Activated naive CD4-positive, alpha-beta T cell treated with anti-CD3 and anti-CD28 coated beads, Interleukin-2, amount 10 ng/mL, durations not matched to agents 7 days and 5 days (primary cell): ENCODE data around the gene ZNF785.
"Not testable (repeated sequence)": the region's sequence is repeated elsewhere in the genome, so short reads cannot be mapped to it uniquely, and the experiment has no call there.

Experiments
- CTCF ChIA-PET: fragments of 350-600 bp; sonication (Branson Sonifier 250); formaldehyde crosslinking; loops from one replicate; lab custom pipeline; 2021; ENCODE audit warnings: antibody characterized with exemption; lab: Charles Lee
- DNase-seq: peaks from one replicate; pipeline ENCODE4 v3.0.0-alpha.2; 2020
- H3K27ac Mint-ChIP-seq: one replicate; pipeline ENCODE4 v1.8.0; 2021; ENCODE audit warnings: mild to moderate bottlenecking, moderate library complexity, mixed read lengths
- H3K27me3 Mint-ChIP-seq: one replicate; pipeline ENCODE4 v1.8.0; 2021; ENCODE audit warnings: mild to moderate bottlenecking, mixed read lengths
- H3K36me3 Mint-ChIP-seq: one replicate; pipeline ENCODE4 v1.8.0; 2021; ENCODE audit warnings: mixed read lengths
- H3K4me1 Mint-ChIP-seq: one replicate; pipeline ENCODE4 v1.8.0; 2021; ENCODE audit warnings: mixed read lengths
- H3K4me3 Mint-ChIP-seq: one replicate; pipeline ENCODE4 v1.8.0; 2021; ENCODE audit warnings: mild to moderate bottlenecking, moderate library complexity, mixed read lengths
- H3K9me3 Mint-ChIP-seq: one replicate; pipeline ENCODE4 v1.8.0; 2021; ENCODE audit warnings: mixed read lengths

ZNF785 gene

GRCh38 chr16:30585400-30586191 lies at the start of gene ZNF785:
Gene ZNF785, minus strand, starts transcription at chr16:30585697. Its CDS starts 86 bp downstream, at chr16:30585611.
- DNase-seq, result peak; percentile 97
- Mint-ChIP-seq H3K4me1 (peaks cover 39% of the 10 kb centered on the region), H3K27me3 (no peaks in the 10 kb centered on the region), H3K27ac (peak within 1 kb of the TSS; percentile 79), H3K36me3 (peaks cover 27% of the 10 kb centered on the region), H3K4me3 (peak within 1 kb of the TSS; percentile 82), H3K9me3 (no peaks in the 10 kb centered on the region)
- CTCF ChIA-PET, result interaction anchor here (0.8 to 2.2 kb wide), 4 partner anchors 13 to 50 kb away, joined by 3 to 12 read pairs (median 6); partner anchors contain the start of gene ZNF747

GRCh38 chr16:30633526-30633925 lies 48.0 kb upstream of the ZNF785 start:
- H3K4me1 Mint-ChIP-seq, result peaks cover 28% of the 10 kb centered on the region
- peak overlapping the region; percentile 98 for H3K27ac Mint-ChIP-seq
- CTCF ChIA-PET, result interaction anchor here (0.8 kb wide), 1 partner anchor 25 kb away, joined by 3 read pairs; no protein-coding TSS in a partner anchor
- H3K9me3 Mint-ChIP-seq, result no peaks in the 10 kb centered on the region
- peak overlapping the region; percentile 93 for H3K4me3 Mint-ChIP-seq
- no peaks in the 10 kb centered on the region for H3K36me3 Mint-ChIP-seq
- no peak for DNase-seq
- peaks cover 12% of the 10 kb centered on the region for H3K27me3 Mint-ChIP-seq

- H3K4me1 Mint-ChIP-seq, result peaks cover 33% of the 10 kb centered on the region
- H3K36me3 Mint-ChIP-seq, H3K4me3 Mint-ChIP-seq, H3K27ac Mint-ChIP-seq, DNase-seq, H3K9me3 Mint-ChIP-seq: not testable (repeated sequence)
- CTCF ChIA-PET, result interaction anchor here (0.7 to 5.2 kb wide), 5 partner anchors 17 to 203 kb away, joined by 3 to 34 read pairs (median 3); partner anchors contain the start of gene DCTPP1
- H3K27me3 Mint-ChIP-seq, result peaks cover 12% of the 10 kb centered on the region
Measured at GRCh38 chr16:30632454-30632853, 47.0 kb upstream of the ZNF785 start.

- H3K4me1 Mint-ChIP-seq, result peaks cover 14% of the 10 kb centered on the region
- no peaks in the 10 kb centered on the region for H3K36me3 Mint-ChIP-seq
- CTCF ChIA-PET, result interaction anchor here (0.7 to 5.2 kb wide), 17 partner anchors 9 to 206 kb away, joined by 3 to 34 read pairs (median 4); partner anchors contain the start of gene DCTPP1
- H3K27me3 Mint-ChIP-seq, result peaks cover 17% of the 10 kb centered on the region
- H3K4me3 Mint-ChIP-seq, result no peak overlapping the region
- H3K27ac Mint-ChIP-seq, result no peak overlapping the region
- DNase-seq, result peak; percentile 92
- no peaks in the 10 kb centered on the region for H3K9me3 Mint-ChIP-seq
Measured at GRCh38 chr16:30628628-30629540, 43.4 kb upstream of the ZNF785 start.

- no peak for DNase-seq
- H3K9me3 Mint-ChIP-seq, result no peaks in the 10 kb centered on the region
- CTCF ChIA-PET, result interaction anchor here (0.6 to 1.1 kb wide), 3 partner anchors 7 to 196 kb away, joined by 3 to 4 read pairs (median 3); partner anchors contain the start of gene DCTPP1
- H3K4me1 Mint-ChIP-seq, result peaks cover 12% of the 10 kb centered on the region
- H3K36me3 Mint-ChIP-seq, result no peaks in the 10 kb centered on the region
- H3K27ac Mint-ChIP-seq, result no peak overlapping the region
- peaks cover 33% of the 10 kb centered on the region for H3K27me3 Mint-ChIP-seq
- H3K4me3 Mint-ChIP-seq, result no peak overlapping the region
Measured at GRCh38 chr16:30626236-30626635, 40.7 kb upstream of the ZNF785 start.

GRCh38 chr16:30623536-30624283 lies 38.2 kb upstream of the ZNF785 start:
- H3K9me3 Mint-ChIP-seq, result no peaks in the 10 kb centered on the region
- H3K36me3 Mint-ChIP-seq, result no peaks in the 10 kb centered on the region
- peaks cover 21% of the 10 kb centered on the region for H3K27me3 Mint-ChIP-seq
- CTCF ChIA-PET, result interaction anchor here (1.4 kb wide), 1 partner anchor 8 kb away, joined by 7 read pairs; no protein-coding TSS in a partner anchor
- DNase-seq, result no peak
- no peak overlapping the region for H3K4me3 Mint-ChIP-seq
- H3K27ac Mint-ChIP-seq, result no peak overlapping the region
- H3K4me1 Mint-ChIP-seq, result peaks cover 6% of the 10 kb centered on the region

- DNase-seq, result no peak
- H3K27ac Mint-ChIP-seq, result no peak overlapping the region
- CTCF ChIA-PET, result interaction anchor here (1.7 kb wide), 1 partner anchor 213 kb away, joined by 4 read pairs; no protein-coding TSS in a partner anchor
- peaks cover 27% of the 10 kb centered on the region for H3K27me3 Mint-ChIP-seq
- H3K4me1 Mint-ChIP-seq, result no peaks in the 10 kb centered on the region
- H3K36me3 Mint-ChIP-seq, result no peaks in the 10 kb centered on the region
- no peak overlapping the region for H3K4me3 Mint-ChIP-seq
- no peaks in the 10 kb centered on the region for H3K9me3 Mint-ChIP-seq
Measured at GRCh38 chr16:30622455-30623032, 37.0 kb upstream of the ZNF785 start.

GRCh38 chr16:30621765-30622164 lies 36.3 kb upstream of the ZNF785 start:
- CTCF ChIA-PET, result interaction anchor here (1.7 kb wide), 1 partner anchor 212 kb away, joined by 4 read pairs; no protein-coding TSS in a partner anchor
- Mint-ChIP-seq H3K9me3 (no peaks in the 10 kb centered on the region), H3K27ac (no peak overlapping the region), H3K4me3 (no peak overlapping the region), H3K36me3 (no peaks in the 10 kb centered on the region), H3K4me1 (no peaks in the 10 kb centered on the region), H3K27me3 (peaks cover 27% of the 10 kb centered on the region)
- DNase-seq, result no peak

GRCh38 chr16:30620169-30620568 lies 34.7 kb upstream of the ZNF785 start:
- DNase-seq, result no peak
- Mint-ChIP-seq H3K36me3 (no peaks in the 10 kb centered on the region), H3K9me3 (no peaks in the 10 kb centered on the region), H3K27ac (no peak overlapping the region), H3K27me3 (peaks cover 32% of the 10 kb centered on the region), H3K4me1 (peaks cover 4% of the 10 kb centered on the region), H3K4me3 (no peak overlapping the region)
- CTCF ChIA-PET, result interaction anchor here (0.7 to 2.5 kb wide), 6 partner anchors 9 to 190 kb away, joined by 3 to 15 read pairs (median 4); partner anchors contain the start of gene DCTPP1

GRCh38 chr16:30619638-30620037 lies 34.1 kb upstream of the ZNF785 start:
- no peak overlapping the region for H3K27ac Mint-ChIP-seq
- H3K27me3 Mint-ChIP-seq, result peaks cover 33% of the 10 kb centered on the region
- no peaks in the 10 kb centered on the region for H3K9me3 Mint-ChIP-seq
- CTCF ChIA-PET, result interaction anchor here (0.7 to 2.5 kb wide), 6 partner anchors 9 to 190 kb away, joined by 3 to 15 read pairs (median 4); partner anchors contain the start of gene DCTPP1
- H3K4me1 Mint-ChIP-seq, result peaks cover 4% of the 10 kb centered on the region
- H3K4me3 Mint-ChIP-seq, result no peak overlapping the region
- no peak for DNase-seq
- H3K36me3 Mint-ChIP-seq, result no peaks in the 10 kb centered on the region

GRCh38 chr16:30619202-30619601 lies 33.7 kb upstream of the ZNF785 start:
- no peaks in the 10 kb centered on the region for H3K9me3 Mint-ChIP-seq
- no peaks in the 10 kb centered on the region for H3K36me3 Mint-ChIP-seq
- no peak overlapping the region for H3K4me3 Mint-ChIP-seq
- no peak for DNase-seq
- peaks cover 31% of the 10 kb centered on the region for H3K27me3 Mint-ChIP-seq
- CTCF ChIA-PET, result interaction anchor here (0.7 to 2.5 kb wide), 6 partner anchors 7 to 21 kb away, joined by 3 to 15 read pairs (median 3); no protein-coding TSS in a partner anchor
- H3K27ac Mint-ChIP-seq, result no peak overlapping the region
- H3K4me1 Mint-ChIP-seq, result peaks cover 5% of the 10 kb centered on the region

- CTCF ChIA-PET, result interaction anchor here (0.6 to 3.6 kb wide), 31 partner anchors 8 to 552 kb away, joined by 3 to 34 read pairs (median 4); partner anchors contain the start of genes DCTPP1 and ZNF688
- H3K4me1 Mint-ChIP-seq, result peaks cover 15% of the 10 kb centered on the region
- no peaks in the 10 kb centered on the region for H3K9me3 Mint-ChIP-seq
- H3K27me3 Mint-ChIP-seq, result peaks cover 12% of the 10 kb centered on the region
- no peak overlapping the region for H3K27ac Mint-ChIP-seq
- H3K4me3 Mint-ChIP-seq, result no peak overlapping the region
- peak; percentile 87 for DNase-seq
- H3K36me3 Mint-ChIP-seq, result peaks cover under 1% of the 10 kb centered on the region
Measured at GRCh38 chr16:30615358-30616091, 30.0 kb upstream of the ZNF785 start.
